K562 (cell line): ENCODE results near the gene BPTF. TPM values are rescaled to one million over a fixed set of nuclear protein-coding genes. Genes with fewer than 3 reads are reported as not detected.
A peak's percentile ranks its signal among the peaks of the same experiment; 100 is the strongest.

Experiments
- CBX3 ChIP-seq, 2 experiments: IDR thresholded peaks; 1 replicate in 1 of 2; 2 replicates in 1 of 2; pipeline ENCODE4 v1.6.1; 2012; ENCODE audit warnings: inconsistent platforms in 2 of 2, low read length in 2 of 2, borderline replicate concordance in 1 of 2, control low read depth in 1 of 2
- DEAF1 ChIP-seq: fragments of 450-650 bp; formaldehyde crosslinking; IDR thresholded peaks from 2 replicates; pipeline ENCODE4 v1.4.0; 2020; ENCODE audit warnings: mild to moderate bottlenecking, moderate library complexity
- KHSRP ChIP-seq: fragments of 450-650 bp; IDR thresholded peaks from 2 replicates; pipeline ENCODE4 v1.6.1; 2017
- MTA1 ChIP-seq: fragments of 450-650 bp; IDR thresholded peaks from 2 replicates; pipeline ENCODE4 v1.6.1; 2017; ENCODE audit warnings: borderline replicate concordance
- MXI1 ChIP-seq: IDR thresholded peaks from 2 replicates; pipeline ENCODE4 v1.6.1; 2011; ENCODE audit warnings: low read depth, mild to moderate bottlenecking, improper control_type of control experiment, low read length
- NR1H2 ChIP-seq: sonication (generic); formaldehyde crosslinking; IDR thresholded peaks from 2 replicates; pipeline ENCODE4 v1.4.0; 2020; ENCODE audit warnings: mild to moderate bottlenecking, missing genetic modification reagents
- PATZ1 ChIP-seq: fragments of 250-450 bp; sonication (Bioruptor Pico); IDR thresholded peaks from 2 replicates; pipeline ENCODE4 v1.5.0; 2020; ENCODE audit warnings: mild to moderate bottlenecking, borderline replicate concordance
- WHSC1 ChIP-seq: IDR thresholded peaks from one replicate; pipeline ENCODE4 v1.6.1; 2012; ENCODE audit warnings: low read length, control low read depth, inconsistent platforms
- ZBTB8A ChIP-seq: fragments of 450-650 bp; IDR thresholded peaks from 2 replicates; pipeline ENCODE4 v1.6.1; 2018; ENCODE audit warnings: mild to moderate bottlenecking, moderate library complexity; ENCODE audit not compliant: partially characterized antibody
- ZNF518B ChIP-seq: fragments of 250-450 bp; sonication (Bioruptor Pico); IDR thresholded peaks from 2 replicates; pipeline ENCODE4 v1.5.0; 2021; ENCODE audit warnings: mild to moderate bottlenecking, moderate library complexity
- polyA plus RNA-seq, 8 experiments: library from polyadenylated mRNA; depleted of rRNA in 4 of 8; stranded (reverse) in 5 of 8; unstranded in 3 of 8; fragments of >200 nt; fragmentation: Nextera tagmentation in 2 of 8; fragmentation: Illumina TruSeq in 1 of 8; extraction: Ambion mirVana in 2 of 8; extraction: Trizol in 1 of 8; gene quantifications; 2 replicates each; pipeline versions ENCODE4 v1.2.1 to v1.2.3, GENCODE V29; 2011 to 2014; ENCODE audit warnings: inconsistent platforms in 1 of 8, missing spikeins in 1 of 8
- total RNA-seq, 7 experiments: library from RNA; depleted of rRNA in 6 of 7; stranded (reverse); fragments of >200 nt in 6 of 7; fragmentation: Illumina TruSeq in 2 of 7; extraction: Trizol in 2 of 7; gene quantifications; 2 replicates each; pipeline versions ENCODE4 v1.2.1 to v1.2.3, GENCODE V29; 2011 to 2021; ENCODE audit warnings: low replicate concordance in 1 of 7
- TF ChIP-seq, protein P1 (sequence below): sonication (generic); formaldehyde crosslinking; IDR thresholded peaks from 2 replicates; pipeline ENCODE4 v1.8.0; 2022; ENCODE audit warnings: mild to moderate bottlenecking, missing genetic modification reagents
- TF ChIP-seq, protein P2 (sequence below), 2 experiments: fragments of 450-650 bp; conservative IDR thresholded peaks; 2 replicates each; pipeline ENCODE4 v1.6.1; 2017; ENCODE audit warnings: mild to moderate bottlenecking in 2 of 2, moderate library complexity in 2 of 2

Gene BPTF
- total and polyA plus RNA-seq, 9 of the 15 experiments (the other 6 are each of a cell fraction or from before 2014, with no cell fraction given): 12.5 to 52.1 (median 26.9) TPM

GRCh38 chr17:67824735-67825626 lies at the start of gene BPTF (continued):
- no peak for TF ChIP-seq PATZ1 (CRISPR knock-in tag)
- TF ChIP-seq, protein P1, sequence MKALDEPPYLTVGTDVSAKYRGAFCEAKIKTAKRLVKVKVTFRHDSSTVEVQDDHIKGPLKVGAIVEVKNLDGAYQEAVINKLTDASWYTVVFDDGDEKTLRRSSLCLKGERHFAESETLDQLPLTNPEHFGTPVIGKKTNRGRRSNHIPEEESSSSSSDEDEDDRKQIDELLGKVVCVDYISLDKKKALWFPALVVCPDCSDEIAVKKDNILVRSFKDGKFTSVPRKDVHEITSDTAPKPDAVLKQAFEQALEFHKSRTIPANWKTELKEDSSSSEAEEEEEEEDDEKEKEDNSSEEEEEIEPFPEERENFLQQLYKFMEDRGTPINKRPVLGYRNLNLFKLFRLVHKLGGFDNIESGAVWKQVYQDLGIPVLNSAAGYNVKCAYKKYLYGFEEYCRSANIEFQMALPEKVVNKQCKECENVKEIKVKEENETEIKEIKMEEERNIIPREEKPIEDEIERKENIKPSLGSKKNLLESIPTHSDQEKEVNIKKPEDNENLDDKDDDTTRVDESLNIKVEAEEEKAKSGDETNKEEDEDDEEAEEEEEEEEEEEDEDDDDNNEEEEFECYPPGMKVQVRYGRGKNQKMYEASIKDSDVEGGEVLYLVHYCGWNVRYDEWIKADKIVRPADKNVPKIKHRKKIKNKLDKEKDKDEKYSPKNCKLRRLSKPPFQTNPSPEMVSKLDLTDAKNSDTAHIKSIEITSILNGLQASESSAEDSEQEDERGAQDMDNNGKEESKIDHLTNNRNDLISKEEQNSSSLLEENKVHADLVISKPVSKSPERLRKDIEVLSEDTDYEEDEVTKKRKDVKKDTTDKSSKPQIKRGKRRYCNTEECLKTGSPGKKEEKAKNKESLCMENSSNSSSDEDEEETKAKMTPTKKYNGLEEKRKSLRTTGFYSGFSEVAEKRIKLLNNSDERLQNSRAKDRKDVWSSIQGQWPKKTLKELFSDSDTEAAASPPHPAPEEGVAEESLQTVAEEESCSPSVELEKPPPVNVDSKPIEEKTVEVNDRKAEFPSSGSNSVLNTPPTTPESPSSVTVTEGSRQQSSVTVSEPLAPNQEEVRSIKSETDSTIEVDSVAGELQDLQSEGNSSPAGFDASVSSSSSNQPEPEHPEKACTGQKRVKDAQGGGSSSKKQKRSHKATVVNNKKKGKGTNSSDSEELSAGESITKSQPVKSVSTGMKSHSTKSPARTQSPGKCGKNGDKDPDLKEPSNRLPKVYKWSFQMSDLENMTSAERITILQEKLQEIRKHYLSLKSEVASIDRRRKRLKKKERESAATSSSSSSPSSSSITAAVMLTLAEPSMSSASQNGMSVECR (CRISPR knock-in tag): peak; percentile 90; the same call in 1 of the 2 replicates
- TF ChIP-seq DEAF1 (CRISPR knock-in tag): peak; percentile 45
- peak; percentile 62 for TF ChIP-seq MXI1
- TF ChIP-seq CBX3 (IDR thresholded peaks at IDR 0.05; ENCODE audit: borderline replicate concordance in 1 of 2, low read length in 2 of 2): peak in 1 of 2 experiments; percentile 79; a peak in 1 of 3 replicates
- no peak for TF ChIP-seq ZBTB8A
- no peak for TF ChIP-seq ZNF518B (CRISPR knock-in tag)
- no peak for TF ChIP-seq NR1H2 (CRISPR knock-in tag)
- TF ChIP-seq WHSC1: no peak
- no peak for TF ChIP-seq MTA1
- TF ChIP-seq, protein P2, sequence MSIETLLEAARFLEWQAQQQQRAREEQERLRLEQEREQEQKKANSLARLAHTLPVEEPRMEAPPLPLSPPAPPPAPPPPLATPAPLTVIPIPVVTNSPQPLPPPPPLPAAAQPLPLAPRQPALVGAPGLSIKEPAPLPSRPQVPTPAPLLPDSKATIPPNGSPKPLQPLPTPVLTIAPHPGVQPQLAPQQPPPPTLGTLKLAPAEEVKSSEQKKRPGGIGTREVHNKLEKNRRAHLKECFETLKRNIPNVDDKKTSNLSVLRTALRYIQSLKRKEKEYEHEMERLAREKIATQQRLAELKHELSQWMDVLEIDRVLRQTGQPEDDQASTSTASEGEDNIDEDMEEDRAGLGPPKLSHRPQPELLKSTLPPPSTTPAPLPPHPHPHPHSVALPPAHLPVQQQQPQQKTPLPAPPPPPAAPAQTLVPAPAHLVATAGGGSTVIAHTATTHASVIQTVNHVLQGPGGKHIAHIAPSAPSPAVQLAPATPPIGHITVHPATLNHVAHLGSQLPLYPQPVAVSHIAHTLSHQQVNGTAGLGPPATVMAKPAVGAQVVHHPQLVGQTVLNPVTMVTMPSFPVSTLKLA (conservative IDR thresholded peaks at IDR 0.05): peak; percentile 13 to 53; a peak in 3 of 4 replicates
- no peak for TF ChIP-seq KHSRP
